ENCODE measurements around the gene AKAP13.

- TF ChIP-seq CTCF (conservative IDR thresholded peaks at IDR 0.05), result no peak
- TF ChIP-seq ZFX (IDR thresholded peaks at IDR 0.05), result no peak
Observed at GRCh38 chr15:85398822-85399221, 18.4 kb downstream of the AKAP13 start.

All from C4-2B (cell line).